HTERT RPE-1 (cell line): ENCODE measurements around the gene CNPY4.

Experiments used
- in situ Hi-C: fragments of 300-500 bp; cut with MboI; formaldehyde crosslinking; loops from 4 replicates; pipeline ENCODE4 v1.14.3; 2020; ENCODE audit warnings: low sequenced_read_pairs

CNPY4 gene

GRCh38 chr7:100091411-100092181, 27.8 kb upstream of the CNPY4 start:
- in situ Hi-C loops: no loop called here

DNA sequence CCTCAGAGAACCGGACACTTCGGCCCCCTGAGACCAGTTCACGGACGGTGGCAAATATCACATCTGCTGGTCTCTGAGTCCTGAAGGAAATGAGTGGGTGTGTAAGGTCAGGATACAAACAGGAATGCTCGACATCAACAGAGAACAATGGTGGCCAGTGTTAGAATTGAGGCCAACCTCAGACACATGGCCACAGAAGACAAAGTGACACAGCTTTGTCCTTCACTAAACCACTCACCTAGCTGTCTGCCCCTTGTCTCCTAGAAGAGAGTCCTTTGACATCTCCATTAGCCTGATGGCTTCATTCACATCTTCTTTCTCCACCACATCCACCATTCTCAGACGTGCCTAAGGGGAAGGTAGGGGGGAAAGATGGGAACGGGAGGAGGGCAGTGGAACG, 26.4 kb upstream of the CNPY4 start:
- in situ Hi-C loops: no loop called here

DNA sequence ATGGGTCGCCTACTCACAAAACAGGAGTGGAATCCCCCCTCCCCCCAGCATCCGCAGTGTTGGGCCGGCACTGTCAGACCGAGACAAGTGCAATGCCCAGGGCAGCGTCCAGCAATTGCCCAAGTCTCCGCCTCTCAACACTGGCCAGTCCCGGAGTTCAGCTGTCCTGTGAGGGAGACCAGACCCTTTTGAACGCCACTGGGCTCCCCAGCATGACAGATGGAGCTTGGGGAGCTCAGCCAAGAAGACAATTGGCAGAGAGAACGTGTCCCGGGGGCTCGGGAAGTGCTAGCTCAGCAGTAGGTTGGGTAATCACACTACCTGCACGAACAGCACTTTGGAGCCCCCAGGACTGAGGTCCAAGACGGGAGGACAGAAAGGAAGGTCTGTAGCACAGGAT, 25.9 kb upstream of the CNPY4 start:
- in situ Hi-C loops: no loop called here

GRCh38 chr7:100093925-100094486, 25.4 kb upstream of the CNPY4 start:
- in situ Hi-C loops: no loop called here

- in situ Hi-C loops: no loop called here
These were observed 24.1 kb upstream of the CNPY4 start for GRCh38 chr7:100095289-100095688.

- in situ Hi-C loops: no loop called here
These were observed 23.7 kb upstream of the CNPY4 start for GRCh38 chr7:100095704-100096103.

- in situ Hi-C loops: no loop called here
These were observed 20.5 kb upstream of the CNPY4 start for GRCh38 chr7:100098913-100099312.

- in situ Hi-C loops: no loop called here
These were observed 20.0 kb upstream of the CNPY4 start for GRCh38 chr7:100099452-100099851.

DNA sequence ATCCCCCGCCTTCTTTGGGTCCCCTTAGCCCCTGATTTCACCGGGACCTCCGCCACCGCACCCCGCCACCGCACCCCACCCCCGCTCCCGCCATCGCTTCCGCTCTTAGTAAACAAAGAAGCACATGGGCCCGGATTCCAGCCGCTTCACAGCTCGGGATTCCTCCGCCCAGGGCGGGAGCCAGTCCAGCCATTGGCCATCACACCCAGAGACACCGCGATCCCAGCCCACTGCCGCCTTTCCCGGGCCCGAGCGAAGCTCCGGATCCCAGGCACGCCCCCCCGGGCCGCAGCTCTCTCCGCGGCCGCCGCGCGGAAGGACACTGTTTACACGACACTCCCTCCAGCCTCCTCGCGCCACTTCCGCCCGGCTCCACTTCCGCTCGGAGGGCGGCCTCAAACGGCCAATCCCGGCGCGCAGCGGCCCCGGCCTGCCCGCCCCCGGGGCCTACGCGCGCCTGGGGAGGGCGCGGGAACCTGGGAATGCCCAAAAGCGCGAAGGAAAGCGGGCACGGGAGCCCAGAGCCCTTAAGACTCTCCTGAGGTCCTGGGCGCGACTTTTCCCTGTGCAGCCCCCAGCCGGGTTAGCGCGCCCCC, 18.9 kb upstream of the CNPY4 start:
- in situ Hi-C loops: no loop called here

- in situ Hi-C loops: no loop called here
These were observed 18.2 kb upstream of the CNPY4 start, which contains the start of the genes AP4M1 and MCM7 for GRCh38 chr7:100101016-100101862. TSS of gene AP4M1 (plus strand) at chr7:100101643. CDS start at chr7:100101715, 72 bp downstream. TSS of gene MCM7 (minus strand) at chr7:100101397. CDS start at chr7:100101294, 103 bp downstream.

DNA sequence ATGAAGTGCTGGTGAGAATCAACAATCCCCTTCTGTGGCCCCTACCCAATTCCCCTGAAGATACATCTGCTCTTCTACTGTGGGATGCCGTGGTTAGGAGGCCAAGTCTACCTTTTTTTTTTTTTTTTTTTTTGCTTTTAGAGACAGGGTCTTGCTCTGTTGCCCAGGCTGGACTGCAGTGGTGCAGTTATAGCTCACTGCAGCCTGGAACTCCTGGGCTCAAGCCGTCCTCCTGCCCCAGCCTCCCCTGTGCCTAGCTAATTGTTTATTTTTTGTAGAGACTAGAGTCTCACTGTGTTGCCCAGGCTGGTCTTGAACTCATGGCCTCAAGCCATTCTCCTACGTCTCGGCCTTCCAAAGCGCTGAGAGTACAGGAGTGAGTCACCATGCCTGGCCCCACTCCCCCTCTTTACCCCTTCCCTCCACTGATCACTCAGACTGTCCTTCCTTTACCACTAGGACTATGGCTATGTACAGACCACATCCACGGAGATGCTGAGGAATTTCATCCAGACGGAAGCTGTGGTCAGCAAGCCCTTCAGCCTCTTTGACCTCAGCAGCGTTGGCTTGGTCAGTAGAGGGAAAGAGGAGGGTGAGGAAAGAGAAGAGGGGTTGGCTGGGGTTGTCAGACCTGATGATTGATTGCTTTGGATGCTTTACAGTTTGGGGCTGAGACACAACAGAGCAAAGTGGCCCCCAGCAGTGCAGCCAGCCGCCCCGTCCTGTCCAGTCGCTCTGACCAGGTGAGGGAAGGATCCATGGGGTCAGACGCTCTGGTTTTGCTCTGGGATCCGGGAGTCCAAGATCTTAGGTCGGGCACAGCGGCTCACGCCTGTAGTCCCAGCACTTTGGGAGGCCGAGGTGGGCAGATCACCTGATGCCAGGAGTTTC, 16.2 kb upstream of the CNPY4 start:
- in situ Hi-C loops: no loop called here

- in situ Hi-C loops: no loop called here
These were observed 13.9 kb upstream of the CNPY4 start for GRCh38 chr7:100105534-100105933.

- in situ Hi-C loops: no loop called here
These were observed 12.8 kb upstream of the CNPY4 start for GRCh38 chr7:100106633-100107032.

DNA sequence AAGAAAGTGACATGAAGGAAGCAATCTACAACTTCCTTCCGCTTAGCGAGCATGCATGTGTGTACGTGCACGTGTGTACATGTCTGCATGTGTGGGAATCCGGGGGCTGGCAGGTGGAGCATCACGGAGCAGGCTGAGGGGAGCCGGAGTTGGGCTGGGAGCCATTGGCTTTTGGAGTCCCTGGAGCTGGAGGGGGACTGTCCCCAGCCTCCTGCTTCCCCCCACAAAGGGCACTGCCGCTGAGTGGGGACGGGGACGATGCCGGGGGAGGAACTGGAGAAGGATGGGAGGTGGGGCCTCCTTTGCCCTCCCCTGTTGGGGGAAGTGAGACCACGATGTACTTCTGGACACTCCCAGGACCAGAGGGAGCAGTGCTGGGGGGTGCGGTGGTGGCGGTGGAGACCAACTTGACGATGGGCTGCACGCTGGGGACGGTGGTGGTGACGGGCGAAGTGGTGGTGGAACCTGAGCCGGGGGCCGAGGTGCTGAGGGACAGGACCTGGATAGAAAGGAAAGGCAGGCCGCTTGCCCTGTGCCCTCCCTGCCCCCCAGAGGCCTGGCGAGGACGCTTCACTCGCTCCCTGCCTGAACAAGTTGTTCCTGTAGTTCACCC, 12.2 kb upstream of the CNPY4 start:
- in situ Hi-C loops: no loop called here

GRCh38 chr7:100107890-100108289, 11.5 kb upstream of the CNPY4 start:
- in situ Hi-C loops: no loop called here

- in situ Hi-C loops: no loop called here
These were observed 9.8 kb upstream of the CNPY4 start for GRCh38 chr7:100109521-100110163.

GRCh38 chr7:100111156-100111555, 8.3 kb upstream of the CNPY4 start:
- in situ Hi-C loops: no loop called here

GRCh38 chr7:100111914-100112313, 7.5 kb upstream of the CNPY4 start:
- in situ Hi-C loops: no loop called here

DNA sequence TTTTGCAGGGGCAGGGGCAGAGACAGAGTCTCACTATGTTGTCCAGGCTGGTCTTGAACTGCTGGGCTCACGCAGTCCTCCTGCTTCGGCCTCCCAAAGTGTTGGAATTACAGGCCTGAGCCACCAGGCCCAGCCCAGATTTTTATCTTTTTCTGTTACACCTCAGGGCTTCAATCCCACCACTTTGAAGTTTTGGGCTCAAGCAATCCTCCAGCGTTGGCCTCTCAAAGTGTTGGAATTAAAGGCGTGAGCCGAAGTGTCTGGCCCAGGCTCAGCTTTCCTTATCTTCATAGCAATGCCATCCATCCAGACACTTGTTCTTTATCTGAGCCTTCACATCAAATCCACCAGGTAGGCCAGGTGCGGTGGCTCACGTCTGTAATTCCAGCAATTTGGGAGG, 4.4 kb upstream of the CNPY4 start:
- in situ Hi-C loops: no loop called here
